Stimulated activated CD4-positive, alpha-beta T cell treated with anti-CD3 and anti-CD28 coated beads, Interleukin-2, amount 100 ng/mL, for 48 hours (primary cell): Measurements from ENCODE around the gene CBX8.

Experiments
- DNase-seq, 2 donors: peaks; one replicate each; pipeline ENCODE4 v3.0.0-alpha.2; 2020

The CBX8 gene

DNA sequence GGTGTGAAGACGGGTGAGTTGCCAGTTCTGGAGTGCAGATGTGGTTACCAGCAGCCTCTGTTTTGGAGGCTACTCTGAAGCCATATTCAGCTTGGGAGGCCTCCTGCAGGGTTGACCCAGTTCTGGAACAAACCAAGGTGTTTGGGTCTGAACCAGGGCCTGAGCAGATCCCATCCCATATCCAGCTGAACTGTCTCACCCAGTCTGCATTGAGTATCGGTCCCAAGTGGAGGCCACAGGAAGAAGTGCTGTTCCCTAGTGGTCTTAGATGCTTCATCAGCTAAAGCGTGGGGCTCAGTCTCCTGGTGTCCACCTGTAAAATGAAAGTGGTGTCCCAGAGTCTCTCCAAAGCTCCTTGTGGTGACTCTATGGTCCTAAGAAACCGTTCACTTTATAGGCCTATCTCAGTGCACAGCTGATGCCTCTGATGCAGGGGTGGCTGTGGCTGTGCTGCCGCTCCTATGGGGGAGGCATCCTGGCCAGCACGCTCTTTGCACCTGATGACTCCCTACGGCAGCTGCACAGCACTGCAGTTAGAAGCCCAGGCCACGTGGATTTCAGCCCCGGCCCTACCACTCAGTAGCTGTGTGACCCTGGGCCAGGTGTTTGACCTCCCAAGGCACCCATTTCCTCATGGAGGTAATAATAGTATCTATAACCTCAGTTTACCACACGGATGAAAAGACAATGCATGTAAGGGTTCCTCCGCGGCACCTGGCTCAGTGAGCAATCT, 21.3 kb upstream of the CBX8 start:
- DNase-seq: no peak

DNA sequence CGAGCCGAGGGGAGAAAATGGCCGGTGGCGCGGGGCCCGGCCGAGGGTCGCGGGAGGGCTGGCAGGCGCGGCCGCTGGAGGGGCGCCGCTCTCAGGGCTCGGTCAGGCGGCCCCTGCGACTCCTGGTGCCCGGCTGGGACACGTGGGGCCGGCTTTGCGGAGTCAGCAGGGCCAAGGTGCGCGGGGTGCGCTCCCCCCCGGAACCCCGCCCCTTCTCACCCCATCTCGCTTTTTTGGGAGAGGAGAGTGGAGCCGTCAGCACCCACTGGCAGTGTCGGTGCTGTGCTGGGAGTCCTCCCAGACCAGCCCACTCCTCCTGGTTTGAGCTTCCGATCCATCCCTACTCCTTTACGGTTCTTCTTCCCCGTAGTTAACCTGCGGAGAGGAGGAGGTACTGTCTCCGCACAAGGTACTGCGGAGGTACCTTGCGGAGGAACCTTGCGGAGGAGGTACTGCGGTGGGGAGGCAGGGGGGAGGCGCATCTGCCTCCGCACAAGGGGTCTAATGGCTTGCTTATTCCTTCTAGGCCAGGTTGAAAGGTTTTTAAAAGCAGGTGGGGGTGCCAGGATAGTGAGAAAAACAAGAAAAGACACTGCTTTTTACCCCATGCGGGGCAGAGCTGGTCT, 19.1 kb upstream of the CBX8 start:
- no peak for DNase-seq

DNA sequence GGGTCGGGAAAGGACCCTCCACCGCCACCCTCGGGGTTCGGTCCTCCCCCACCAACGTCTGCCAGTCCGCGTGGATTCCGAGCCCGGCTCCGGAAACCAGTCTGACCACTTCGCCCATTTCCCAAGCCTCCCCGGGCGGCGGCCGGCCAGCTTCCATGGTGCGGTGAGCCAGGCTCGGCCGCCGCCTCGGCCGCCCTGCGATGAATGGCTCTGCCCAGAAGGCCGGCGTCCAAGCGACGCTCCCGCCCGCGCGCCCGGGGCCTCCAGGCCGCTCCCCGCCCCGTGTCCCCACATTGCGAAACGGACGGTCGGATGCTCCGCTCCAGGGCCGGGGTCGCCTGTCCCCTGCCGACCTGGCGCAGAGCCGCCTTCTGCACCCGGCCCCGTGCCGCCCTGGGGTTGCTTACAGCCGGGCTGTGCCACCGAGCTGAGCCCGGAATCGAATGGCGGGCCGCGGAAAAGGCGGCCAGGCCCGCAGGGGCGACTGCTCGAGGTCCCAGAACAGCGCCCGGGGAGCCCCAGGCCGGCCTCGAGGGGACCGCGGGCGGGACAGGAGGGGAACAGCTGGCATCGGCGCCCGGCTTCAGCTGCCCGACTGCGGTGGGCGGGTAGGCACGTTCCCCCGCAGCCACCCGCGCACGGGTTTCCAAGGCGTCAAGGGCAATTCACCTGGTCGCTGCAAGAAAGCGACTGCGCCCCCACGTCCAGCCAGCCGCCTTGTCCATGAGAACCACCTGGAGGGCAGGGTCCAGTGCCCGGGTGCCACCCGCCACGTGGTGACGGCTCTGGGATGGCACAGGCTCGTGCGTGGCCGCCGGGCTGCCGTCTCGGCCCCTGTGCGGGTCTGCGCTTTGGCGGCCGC, 18.3 kb upstream of the CBX8 start:
- no peak for DNase-seq

DNA sequence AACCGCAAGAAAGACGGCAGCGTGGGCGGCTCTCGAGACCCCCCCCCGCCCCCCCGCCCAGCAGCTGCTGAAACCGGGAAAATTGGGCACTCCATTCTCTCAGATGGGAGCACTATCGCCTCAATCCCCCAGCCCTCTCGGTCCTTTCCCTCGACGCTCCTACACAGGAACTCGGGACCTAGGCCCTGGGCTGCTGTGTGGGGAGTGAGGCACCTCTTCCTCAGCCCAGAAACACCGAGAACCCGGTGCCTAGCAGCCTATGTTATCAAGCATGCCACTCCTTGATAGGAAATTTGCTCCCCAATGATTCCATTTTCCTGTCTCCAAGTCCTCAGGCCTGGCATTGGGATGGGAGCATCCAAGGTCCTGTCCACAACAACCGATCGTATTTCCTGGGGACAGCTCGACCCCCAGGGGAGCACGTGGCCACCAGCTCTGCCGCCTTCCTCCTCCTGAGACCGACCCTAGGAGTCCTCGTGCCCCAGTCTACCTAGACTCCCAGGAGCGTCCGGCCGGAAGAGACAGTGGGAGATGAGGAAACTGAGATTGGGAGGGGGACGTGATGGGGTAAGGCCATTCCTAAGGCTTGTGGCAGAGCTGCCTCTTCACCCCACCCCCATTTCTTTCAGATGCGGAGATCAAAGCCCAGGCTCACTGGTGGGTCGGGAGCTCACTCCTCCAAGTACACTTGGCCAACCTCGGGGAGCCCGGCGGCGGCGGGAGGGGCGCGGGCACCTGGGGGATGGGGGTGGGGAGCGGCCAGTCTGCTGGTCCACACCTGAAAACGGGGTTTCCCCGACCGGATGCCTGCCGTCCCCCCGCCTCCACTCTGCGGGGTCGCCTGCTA, 17.5 kb upstream of the CBX8 start:
- DNase-seq: no peak

DNA sequence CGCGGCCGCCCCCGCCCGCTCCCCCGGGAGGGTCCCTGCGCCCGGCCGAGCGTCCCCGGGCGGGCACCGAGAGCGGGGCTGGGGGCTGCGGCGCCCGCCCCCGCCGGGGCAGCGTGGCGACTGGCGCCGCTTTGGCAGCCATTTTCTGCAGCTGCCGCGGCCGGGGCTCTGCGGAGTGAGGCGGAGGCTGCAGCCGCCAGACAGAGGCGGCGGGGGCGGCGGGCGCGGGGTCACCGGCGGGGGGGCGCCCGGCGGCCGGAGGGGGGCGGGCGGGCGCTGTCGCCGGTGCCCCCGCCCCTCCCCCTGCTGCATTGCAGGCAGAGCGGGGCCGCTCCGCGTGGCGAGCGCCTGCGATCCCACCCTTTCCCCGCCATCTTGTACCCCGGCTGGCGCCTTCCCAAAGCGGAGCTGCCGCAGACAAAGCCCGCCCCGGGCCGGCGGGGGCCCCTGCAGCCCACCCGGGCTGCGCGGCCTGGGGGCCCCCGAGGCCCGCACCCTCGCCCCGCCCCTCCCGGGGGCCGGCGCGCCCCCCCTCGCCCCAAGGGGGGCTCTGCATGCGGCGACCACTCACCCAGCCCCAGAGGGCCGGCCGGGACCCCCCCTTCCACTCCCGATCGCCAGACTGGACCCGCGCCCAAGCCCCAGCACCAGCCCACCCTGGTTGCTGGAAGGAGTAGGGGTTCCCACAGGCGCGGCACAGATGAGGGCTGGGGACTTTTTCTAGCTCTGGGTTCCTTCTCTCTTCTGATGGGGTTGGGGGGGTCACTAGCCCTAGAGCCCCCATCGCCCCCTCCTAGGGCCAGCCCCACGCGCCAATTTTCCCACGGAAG, 16.6 kb upstream of the CBX8 start:
- DNase-seq: no peak

DNA sequence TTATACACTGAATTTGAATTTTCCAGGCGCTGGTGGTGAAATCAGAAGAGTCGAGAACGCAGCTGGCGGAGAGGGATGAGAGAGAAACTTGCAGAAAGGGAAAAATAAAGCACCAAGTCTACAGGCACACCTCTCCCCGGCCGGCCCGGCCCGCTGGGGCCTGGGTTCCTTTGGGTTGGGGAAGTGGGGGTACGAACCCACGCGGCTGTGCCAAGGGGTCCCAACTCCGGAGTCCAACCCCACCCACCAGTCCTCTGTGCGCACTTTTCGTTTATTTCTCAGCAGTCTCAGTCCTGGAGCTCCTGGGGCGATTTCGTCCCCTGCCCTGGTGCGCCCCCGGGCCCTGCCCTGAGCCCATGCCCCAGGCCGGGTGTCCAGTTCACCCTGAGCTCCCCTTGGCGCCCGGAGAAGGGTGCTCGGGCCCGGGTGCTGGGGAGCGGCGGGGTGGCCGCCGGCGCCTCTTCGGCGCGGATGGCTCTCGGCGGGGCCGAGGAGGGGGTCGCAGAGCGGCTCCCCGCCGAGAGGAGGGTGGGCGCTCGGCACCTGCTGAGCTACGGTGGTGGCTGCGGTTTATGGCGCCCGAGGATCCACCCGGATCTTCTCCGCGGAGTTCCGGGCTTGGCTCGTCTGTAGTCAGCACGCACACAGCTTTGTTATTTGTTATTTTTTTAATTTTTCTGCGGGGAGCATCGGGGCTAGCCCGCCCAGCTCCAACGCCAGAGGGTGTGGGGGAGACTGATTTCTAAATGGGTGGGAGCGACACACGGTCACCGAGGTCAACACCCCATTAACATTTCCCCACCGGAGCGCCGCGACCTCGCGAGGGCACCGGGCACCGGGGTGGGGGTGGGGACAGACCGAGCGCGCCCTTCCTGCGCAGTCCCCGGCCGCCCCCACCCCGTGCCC, 15.7 kb upstream of the CBX8 start:
- no peak for DNase-seq

DNA sequence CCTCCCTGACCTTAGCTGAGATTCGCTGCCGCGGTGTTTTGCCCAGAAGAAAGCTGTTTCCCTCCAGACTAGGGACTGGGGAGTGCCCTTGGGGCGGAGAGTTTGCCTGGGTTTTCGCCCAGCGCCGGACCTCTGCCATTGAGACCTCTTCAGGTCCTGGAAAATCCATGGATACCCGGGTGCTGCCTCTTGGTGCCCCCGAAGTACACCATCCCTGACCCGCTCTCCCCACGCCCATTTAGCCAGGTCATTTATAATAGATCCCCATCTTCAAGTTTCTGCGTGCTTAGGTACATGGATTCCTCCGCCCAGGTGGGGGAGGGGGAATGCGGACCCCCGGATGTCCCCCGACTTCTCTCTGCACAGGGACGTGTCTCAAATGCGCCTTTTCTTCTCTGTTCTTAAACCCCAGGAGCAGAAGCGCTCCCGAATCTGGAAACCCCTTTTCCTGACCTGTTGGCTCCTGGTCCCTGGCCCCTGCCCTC, 15.0 kb upstream of the CBX8 start:
- DNase-seq: no peak

DNA sequence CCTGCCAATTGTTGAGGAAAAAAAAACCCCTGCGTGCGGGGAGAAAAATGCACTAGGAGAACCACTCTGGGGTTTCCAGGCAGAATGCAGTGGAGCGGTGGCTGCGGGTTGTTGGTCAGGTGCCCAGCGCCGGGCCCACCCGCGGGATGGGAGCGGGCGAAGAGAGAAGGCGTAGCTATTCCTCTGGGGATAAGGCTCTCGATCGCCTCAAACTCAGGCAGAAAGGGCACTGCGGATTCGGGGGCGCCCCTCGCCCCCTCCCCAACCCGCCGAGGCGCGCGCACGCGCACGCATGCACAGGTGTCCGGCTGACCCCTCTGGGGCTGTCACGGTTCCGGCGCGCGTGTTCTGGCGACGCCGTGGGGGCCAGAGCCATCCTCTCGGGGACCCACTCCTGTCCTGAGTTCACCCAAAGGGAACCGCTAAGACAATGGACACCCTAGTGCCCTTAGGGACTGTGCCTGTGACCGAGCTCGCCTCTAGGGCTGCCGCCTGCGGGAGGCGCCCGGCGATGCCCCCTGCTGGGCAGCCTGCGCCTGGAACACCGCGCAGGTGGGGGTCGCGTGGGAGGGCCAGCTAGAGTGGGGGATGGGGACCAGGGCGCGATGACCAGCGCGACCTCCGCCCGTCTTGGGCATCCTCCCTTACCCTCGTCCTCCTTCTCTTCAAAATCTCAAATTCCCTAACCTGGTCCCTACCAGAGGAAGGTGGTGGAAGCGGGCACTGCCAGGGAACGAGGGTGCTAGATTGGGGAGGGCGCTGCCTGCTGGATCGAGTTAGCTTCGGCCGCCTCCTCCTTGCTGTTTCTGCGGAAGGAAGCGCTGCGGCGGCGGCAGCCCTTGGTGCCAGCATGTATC, 14.4 kb upstream of the CBX8 start:
- DNase-seq: no peak

DNA sequence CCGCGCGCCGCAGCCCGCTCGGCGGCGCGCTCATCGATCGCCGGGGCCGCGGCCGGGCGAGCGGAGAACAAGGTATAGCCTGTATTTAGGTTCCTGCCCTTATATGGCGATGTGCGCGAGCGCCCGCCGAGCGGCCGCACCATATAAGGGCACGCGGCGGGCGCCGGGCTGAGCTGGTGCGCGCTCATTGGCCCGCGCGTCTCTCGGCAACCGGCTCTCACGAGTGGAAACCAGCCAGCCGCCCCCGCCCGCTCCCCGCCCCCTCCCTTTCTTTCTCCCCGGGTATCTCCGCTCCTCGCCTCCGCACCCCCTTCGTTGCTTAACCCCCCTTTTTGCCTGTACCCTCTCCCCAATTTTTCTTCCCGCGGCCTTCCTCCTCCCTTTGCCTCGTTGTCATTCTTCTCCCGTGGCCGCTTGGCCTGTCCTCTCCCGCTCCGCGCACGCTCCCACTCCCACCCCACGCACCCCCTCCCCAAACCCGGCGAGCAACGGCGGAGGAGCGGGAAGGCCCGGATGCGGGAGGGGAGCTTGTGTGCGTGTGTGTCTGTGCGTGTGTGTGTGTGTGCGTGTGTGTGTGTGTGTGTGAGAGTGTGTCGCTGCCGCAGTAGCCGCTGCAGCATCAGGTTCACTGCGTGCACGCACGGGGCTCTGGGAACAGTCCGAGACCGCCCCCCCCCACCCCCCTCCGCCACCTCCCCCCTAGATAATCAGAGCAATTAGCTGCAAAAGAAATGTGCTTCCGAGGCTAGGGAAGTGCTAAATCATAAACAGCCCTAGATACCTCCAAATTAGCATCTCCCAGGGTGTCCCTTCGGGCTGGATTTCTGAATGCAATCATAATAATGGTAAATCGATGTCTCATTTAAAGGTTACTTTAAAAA, 13.5 kb upstream of the CBX8 start:
- DNase-seq: peak; percentile 62 to 72

DNA sequence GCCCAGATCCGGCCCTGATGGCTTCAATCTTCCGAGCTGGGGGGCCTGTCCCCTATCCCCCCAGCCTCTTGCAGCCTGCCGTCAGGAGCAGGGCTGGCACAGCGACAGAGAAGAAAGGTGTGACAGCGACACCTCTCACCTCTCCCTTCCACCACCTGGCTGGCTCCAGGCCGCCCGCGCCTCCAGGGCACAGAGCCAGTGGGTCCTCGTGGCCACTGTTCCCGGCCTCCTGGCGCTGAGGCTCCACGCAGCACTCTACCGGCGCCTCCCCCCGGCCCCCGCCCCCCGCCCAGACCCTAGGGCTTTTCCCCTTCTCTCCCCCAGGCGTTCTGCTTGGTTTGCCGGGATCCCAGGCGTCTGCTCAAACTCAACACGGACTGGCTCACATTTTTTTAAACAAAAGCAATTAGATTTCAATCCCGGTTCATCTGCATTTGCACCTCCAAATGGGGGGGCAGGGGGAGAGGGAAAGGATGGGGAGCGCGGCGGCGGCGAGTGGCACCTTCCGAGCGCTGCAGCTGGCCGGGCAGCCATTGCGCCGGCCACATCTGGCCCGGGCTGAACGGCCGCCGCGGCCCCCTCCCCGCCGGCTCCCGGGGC, 12.8 kb upstream of the CBX8 start:
- DNase-seq: no peak

DNA sequence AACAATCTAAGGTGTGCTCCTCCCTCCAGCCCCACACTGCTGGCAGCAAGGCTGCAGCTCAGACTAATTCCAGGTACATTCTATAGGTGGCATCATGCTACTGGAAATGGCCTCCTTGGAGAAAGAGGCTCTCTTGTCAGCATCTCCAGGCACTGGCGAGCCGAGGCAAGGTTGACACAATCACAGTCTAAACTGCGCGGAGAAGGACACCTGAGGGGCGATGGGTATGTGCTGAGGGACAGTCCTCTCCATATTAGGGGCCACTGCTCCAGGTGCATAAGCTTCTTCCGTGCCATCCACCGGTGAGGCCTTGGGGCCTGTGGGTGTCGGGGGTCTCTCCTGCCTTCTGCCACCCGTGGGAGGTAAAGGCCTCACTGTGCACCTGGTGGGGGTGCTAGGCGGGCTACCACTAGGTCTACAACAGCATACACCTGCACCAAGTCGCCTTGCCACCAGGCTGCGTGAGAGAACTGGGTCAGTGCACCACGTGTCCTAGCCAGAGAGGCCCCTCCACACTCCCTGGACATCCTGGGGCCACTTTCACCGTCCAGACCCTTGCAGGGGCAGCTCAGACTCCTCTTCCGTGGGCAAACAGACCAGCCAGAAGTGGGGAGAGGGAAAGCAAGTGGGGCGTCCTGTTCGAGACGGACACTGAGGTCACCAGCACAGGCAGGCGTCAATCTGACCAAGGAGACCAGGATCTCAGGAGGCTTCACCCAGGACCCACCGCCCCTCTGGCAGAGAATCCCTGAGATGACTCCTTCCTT, 12.1 kb upstream of the CBX8 start:
- no peak for DNase-seq

DNA sequence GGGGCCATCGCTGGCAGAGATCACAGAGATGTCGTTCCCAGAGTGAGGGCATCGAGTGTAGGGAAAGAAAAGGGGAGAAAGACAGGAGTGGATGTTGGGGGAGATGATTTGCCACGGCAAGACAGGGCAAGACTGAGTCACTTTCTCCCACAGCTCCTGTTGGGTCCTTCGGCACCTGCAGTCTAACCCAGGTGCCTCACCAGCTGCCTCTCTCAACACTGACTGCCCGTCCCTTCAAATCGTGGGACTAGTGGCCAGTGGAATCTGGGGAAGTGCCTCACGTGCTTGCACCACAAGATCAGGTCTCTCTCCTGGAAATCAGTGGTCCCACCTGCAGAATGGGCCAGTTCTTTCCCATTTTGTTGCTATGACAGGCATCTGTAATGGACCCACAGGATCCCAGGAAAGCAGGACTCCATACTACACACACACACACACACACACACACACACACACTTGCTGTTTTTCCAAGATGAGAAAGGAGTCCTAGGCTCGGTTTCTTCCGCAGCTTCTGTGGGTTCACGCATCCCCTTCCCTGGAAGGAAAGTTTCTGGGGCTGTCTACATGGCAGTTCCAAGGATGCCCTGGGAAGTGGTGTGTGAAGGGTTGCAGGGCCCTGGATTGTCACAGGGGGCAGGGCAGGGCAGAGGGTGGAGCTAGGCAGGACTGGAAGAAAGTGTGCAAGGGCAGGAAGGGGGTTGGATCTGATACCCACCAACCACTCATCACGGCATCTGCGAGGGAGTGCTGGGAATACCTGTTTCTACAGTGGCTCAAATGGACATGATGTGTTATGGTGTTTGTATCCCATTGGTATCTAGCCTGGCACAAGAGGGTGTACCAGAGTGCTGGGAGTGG, 10.2 kb upstream of the CBX8 start:
- no peak for DNase-seq

DNA sequence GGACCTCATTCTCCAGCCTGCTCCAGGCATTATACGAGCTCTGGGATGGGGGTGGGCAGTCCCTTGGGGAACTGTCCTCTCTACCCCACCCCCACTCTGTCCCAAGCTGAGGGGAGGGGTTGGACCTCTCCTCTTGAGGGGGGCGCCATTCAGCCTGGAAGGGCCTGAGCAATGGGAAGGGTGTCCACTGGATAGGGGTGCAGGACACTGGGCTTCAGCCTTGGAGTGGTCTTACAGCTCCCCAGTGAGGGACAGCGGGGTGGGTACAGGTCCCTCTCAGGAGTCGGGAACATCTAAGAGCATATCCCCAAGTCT, 9.5 kb upstream of the CBX8 start:
- no peak for DNase-seq

DNA sequence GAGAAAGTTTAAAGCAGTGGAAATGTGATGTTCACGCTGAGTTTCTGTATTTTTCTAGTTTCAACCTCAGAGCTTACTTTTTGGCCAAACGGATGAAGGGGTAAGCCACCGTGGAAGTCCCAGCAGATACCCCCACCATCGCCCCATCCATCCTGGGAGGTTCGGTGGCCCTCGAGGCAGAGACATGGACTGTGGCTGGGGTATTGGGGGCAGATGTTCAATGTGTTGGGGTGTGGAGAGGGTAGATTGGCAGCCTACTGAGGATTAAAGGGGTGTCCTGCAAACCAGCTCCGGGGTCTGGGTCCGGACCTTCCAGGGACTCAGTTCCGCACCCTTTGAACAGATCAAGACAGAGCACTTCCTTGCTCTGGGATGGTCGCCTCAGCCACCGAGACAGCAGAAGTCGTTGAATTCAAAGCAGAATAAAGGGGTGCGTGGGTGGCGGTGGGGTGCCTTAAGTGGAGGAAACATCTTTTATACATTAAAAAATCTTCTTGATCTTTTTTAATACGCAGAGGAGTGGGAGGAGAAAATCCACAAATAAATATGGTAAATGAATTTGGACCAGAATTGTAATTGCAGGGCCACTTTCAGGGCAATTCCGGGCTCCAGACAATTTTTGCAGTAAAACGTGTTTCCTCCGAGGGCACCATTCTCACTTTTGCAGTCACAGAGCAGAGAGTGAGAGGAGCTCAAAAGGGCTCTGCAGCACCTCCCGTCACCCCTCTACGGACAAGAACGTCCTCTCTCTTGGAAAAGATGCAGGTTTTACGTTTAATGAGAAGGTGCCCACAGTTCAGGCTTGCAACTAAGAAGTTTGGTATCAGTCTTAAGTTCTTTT, 8.2 kb upstream of the CBX8 start:
- no peak for DNase-seq

DNA sequence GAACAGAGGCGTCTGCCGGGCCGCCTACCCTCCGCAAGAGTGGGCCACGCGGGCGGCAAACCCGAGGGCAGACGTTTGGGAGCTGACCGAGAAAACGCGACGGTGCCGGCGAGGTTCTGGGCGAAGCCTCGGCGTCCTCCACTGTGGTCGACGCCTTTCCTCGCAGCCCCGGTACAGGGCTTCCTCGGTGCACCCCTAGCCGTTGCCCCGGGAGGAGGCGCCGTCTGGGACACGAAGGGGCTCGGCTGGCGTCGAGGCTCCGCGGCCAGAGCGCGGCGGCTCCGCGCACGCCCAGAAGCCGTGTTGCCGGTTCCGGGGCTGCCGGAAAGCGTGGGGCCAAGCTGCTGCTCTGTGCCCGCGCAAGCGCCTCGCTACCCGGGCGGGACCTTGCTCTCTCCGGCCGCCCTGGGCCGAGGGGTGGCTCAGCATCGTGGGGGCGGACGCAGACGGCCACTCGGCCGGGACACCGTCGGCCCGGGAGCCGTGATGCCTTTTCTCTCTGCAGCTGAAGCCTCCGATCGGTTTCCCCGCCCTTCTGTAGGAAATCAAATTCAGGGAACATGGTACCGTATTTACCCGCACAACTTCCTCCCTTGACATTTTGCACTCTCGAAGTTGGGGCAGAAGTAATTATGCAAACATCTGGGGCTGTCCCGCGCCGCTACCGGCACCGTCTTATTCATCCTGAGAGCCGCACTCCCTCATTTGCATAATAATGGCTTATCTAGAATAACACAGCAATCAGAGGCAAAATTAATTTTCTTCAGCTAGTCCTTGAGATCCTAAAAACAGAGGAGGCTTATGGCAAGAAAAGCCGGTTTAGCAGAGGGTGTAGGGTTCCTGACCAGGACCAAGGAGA, 7.3 kb upstream of the CBX8 start:
- DNase-seq: peak; percentile 59 to 60
